HG03039 (cell line): ENCODE results near the gene NKIRAS1.
"Not testable (repeated sequence)": the region's sequence is repeated elsewhere in the genome, so short reads cannot be mapped to it uniquely, and the experiment has no call there.

ENCODE experiments used
- ATAC-seq: cut with Tn5 transposase; IDR thresholded peaks from one replicate; pipeline ENCODE4 v1.9.1; 2021; ENCODE audit warnings: mild to moderate bottlenecking, moderate library complexity; ENCODE audit not compliant: unreplicated experiment

Gene NKIRAS1

GRCh38 chr3:23911397-23911796 is 5.4 kb downstream of the NKIRAS1 start:
- no peak for ATAC-seq

GRCh38 chr3:23909341-23909740 is 7.4 kb downstream of the NKIRAS1 start:
- ATAC-seq = no peak

GRCh38 chr3:23904545-23904944 is 12.2 kb downstream of the NKIRAS1 start:
- no peak for ATAC-seq

GRCh38 chr3:23900744-23901143 is 16.0 kb downstream of the NKIRAS1 start:
- no peak for ATAC-seq

- no peak for ATAC-seq
These were observed 21.6 kb downstream of the NKIRAS1 start for GRCh38 chr3:23895181-23895580.

DNA sequence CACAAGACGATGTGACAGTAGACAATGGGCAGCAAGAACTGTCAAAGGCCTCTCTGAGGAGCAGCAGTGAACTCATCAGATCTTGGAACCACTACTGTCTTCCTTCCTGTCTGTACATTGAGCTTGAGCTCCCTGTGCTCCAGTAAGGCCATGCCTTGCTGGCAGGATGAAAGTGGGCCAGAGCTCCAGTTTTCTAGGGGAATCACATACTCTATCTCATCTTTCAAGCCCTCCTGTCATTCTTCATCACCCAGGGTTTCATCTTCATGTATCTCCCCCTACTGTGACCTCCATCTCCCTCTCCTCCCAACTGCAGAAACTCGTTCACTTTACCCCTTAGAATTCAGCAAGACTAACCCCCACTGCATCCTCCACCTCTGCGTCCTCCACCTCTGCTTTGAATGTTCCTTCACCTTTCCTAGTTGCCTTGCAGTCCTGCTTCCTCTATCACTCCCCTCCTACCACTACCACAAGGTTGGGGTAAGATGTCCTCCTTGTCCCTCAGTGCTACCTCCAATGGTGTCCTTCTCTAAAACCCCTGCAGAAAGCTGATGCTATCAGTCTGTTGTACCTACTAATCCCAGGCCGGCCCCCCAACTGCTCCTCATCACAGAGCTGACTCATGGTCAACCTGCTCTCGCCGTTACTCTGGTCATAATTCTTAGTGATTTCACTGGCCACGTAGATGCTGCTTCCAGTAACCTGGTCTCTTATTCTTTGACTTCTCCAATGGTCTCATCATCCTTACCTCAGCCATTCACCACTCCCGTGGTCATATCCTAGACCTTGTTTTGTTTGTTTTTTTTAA is 22.3 kb downstream of the NKIRAS1 start:
- no peak for ATAC-seq

DNA sequence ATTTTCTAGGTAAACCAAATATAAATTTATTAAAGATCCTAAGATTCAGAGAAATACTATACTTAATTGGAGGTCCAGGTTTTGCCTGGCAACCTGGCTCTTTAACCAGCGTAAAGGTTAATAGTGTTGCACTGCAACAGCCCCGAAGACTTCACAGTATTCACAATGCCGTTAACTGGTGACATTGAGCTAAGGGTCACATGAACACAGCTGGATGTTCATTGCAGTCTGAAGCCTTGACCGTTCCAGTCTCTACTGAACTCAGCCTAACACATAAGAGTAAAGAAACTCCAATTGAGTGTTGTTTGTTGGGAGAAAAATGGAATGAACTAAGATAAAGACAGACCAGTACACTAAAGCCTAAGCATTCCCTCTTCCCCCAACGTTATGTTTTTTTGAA is 26.8 kb downstream of the NKIRAS1 start:
- no peak for ATAC-seq

DNA sequence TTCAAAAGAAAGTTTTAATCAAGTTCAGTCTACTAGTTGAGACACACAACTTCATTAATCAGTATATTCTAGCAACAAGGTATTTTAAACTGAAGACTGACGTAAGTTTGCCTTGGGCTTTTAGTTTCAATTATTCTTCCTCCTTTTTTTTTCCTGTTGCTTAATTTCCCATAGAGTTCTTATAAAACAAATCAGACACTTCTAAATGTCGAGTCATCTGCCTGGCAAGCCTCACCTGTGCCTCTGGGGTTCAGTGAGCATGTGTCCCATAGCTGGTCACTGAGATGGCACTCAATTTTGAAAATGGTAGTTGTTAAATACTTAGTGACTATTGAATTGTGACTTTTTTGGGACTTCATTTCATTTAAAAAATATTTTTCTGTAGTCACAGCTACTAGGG is 27.4 kb downstream of the NKIRAS1 start:
- no peak for ATAC-seq

DNA sequence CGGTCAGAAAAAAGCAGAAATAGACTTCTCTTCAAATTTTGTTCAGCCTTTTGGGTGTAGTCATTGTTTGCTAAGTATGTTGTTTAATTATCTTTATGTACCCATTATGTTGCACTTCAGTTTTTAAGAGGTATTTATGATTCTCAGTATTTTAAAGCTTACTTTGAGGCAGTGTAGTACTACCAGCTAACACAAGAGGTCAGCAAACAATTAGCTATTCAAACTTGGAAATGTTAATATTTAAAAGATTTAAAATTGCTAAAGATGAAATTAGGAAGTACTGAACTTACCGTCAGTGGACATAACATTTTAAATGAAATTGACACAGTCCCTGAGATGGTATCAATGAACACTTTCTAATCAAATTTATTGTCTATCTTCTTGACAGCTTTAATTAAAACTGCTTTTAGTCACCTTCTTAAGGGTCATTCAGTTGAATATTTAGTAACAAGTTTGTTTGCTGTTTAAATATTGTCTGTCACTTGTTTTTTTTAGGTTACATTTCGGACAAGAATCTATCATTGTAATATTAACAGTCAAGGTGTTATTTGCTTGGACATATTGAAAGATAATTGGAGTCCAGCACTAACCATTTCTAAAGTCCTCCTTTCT is 28.1 kb downstream of the NKIRAS1 start:
- ATAC-seq = no peak

DNA sequence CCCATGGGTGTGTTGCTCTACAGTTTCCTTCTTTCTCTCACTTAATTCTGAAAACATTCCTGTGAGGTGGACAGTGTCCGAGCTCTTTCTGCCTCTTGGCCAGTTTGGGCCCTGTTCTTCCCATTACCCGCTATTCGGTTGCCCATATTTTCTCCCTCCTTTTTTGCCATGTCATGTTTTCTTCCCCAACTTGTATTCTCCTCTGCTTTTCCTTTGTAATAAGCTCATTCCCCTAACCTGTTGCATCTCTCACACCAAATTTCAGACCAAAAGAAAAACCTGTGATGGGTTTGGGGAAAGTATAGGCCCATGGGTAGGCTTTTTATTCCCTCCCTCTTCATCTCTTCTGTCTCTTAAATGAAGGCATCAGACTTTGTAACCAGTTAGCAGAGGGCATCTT is 30.5 kb downstream of the NKIRAS1 start:
- ATAC-seq = no peak

DNA sequence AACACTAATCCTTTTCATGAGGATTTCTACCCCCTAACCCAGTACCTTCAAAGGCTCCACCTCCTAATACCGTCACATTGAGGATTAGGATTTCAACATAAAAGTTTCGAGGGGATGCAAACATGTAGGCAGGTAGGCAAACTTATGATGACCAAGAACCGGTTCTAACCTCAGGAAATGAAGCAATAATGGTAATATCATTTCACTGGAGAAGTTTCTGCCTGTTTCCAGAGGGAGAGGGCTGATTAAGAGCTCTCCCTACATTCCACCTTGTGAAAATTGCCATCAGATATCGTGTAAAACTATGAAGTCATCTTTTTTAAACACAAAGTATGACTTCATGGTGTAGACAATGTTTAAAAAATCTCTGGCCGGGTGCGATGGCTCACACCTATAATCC is 31.6 kb downstream of the NKIRAS1 start:
- no peak for ATAC-seq

GRCh38 chr3:23884481-23884880 is 32.3 kb downstream of the NKIRAS1 start:
- no peak for ATAC-seq

DNA sequence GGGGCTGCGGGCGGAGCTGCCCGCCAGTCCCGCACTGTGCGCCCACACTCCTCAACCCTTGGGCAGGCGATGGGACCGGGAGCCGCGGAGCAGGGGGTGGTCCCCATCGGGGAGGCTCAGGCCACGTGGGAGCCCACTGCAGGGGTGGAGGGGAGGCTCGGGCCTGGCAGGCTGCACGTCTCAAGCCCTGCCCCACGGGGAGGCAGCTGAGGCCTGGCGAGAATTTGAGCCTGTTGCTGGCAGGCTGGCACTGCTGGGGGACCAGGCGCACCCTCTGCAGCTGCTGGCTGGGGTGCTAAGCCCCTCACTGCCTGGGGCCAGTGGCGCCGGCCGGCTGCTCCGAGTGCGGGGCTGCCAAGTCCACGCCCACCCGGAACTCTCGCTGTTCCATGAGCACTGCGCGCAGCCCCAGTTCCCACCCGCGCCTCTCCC is 34.3 kb downstream of the NKIRAS1 start:
- ATAC-seq = no peak

- ATAC-seq = not testable (repeated sequence)
These were observed 34.8 kb downstream of the NKIRAS1 start for GRCh38 chr3:23881993-23882392.

DNA sequence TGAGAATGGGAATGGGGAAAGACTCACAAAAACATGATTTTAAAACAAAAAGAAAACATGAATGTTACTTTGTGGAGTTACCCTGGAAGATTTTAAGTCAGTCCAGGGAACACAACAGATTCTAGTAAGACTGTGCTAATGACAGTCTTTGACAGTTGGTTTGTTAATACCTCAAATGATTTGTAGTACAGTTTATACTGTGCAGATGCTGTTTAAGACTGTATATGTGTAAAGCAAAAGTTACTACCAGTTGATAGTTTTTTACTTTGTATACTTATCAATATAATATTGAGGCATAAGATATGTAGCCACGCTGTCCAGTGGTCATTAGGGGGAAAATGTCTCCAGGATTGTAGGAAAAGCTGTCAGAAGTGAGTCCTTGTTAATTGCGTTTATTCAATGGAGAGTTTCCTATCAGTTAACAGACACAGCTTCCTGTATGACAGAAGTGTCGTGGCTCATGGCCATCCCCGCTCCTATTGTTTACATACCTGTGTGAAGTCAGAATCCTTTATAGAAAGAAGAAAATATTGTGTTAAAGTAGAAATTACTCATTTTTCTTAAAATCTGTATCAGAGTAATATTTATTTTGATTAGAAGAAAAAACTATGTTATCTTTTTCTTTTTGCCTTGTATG is 36.0 kb downstream of the NKIRAS1 start:
- no peak for ATAC-seq

DNA sequence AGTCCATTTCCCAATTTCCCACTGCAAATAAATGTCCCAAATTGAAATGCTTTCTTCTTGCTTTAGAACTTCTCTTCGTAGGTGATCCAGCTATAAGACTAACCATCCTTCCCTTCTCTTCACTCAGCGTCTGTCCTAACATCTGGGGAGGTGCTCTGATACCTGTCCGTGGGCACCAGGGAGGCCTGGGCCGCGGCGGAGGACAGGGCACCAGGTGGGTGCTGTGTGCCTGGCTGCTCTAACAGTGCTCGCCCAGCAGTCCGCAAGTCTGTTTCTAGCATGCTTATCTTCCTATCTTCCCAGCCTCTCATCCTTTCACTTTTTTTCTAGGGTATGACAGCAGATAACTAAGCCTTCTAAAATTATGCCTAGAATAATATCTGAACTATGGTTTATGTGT is 37.3 kb downstream of the NKIRAS1 start:
- ATAC-seq = no peak

DNA sequence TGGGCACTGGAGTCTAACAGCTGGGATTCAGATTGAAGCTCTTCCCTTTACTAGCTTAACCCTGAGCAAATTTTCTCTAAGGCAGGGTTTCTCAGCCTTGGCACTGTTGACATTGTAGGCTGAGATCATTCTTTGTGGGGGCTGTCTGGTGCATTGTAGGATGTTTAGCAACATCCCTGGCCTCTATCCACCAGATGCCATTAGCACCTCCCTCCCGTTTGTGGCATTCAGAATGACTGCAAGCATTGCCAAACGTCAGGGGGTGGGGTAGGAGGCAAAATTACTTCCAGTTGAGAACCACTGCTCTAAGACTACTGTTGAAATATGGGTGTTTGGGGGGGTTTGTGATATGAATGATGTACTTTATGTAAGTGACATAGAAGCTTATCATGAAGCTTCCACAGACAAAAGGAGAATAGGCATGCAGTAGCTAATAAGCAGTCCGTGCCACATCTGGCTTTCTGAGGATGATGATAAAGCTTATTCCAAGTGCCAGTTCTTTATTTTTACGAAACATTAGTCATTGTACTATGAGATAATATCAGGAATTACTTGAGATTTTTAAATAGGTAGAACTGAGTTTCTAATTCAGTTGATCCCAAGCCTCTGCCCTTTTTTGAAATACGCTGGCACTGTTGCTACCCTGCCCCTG is 39.3 kb downstream of the NKIRAS1 start:
- no peak for ATAC-seq

GRCh38 chr3:23876923-23877322 is 39.9 kb downstream of the NKIRAS1 start:
- no peak for ATAC-seq

DNA sequence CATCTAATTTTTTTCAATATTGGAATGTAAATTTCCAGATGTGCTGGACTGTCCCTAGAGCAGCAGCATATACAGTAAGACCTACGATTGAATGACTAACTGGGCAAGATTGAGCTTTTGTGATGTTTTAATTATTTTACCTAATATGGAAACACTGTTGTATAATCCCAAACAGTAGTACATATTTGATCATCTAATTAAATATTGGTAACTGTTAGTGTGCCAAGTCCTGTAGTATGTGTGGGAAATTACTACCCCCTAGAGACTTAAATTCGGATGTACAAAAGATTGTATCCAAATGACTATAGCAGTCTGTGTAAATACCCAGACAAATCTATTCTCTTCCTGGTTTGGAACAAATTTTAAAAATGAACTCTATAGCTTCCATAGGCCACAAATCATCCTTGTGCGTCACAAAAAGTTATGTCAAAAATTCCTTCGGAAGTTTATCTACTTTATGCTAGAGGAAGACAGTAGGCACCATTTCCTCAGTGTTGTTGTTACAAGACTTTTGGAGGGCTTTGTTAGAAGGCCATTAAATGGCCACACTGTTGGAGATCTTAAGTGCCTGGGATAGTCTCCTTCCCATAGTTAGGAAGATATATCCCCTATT is 41.6 kb downstream of the NKIRAS1 start:
- no peak for ATAC-seq

GRCh38 chr3:23874359-23875112 is 42.3 kb downstream of the NKIRAS1 start:
- no peak for ATAC-seq
